Mucosa of descending colon (tissue), 3 donors: ENCODE data around the gene GADD45A. TPM values are rescaled to one million over a fixed set of nuclear protein-coding genes. Genes with fewer than 3 reads are reported as not detected.

Experiments used
- ATAC-seq: fragments of 200-7000 bp; cut with Tn5 transposase; one replicate; pipeline ENCODE4 v1.9.1; 2020; ENCODE audit warnings: mild to moderate bottlenecking, moderate library complexity
- DNase-seq, 3 donors: peaks; one replicate each; pipeline ENCODE4 v3.0.0-alpha.2; 2020
- H3K36me3 ChIP-seq: fragments of 200-600 bp; one replicate; pipeline ENCODE4 v1.8.0; 2021; ENCODE audit warnings: low read depth, mild to moderate bottlenecking
- H3K4me1 ChIP-seq: fragments of 200-600 bp; one replicate; pipeline ENCODE4 v1.8.0; 2021; ENCODE audit warnings: low read depth, mild to moderate bottlenecking
- H3K4me3 ChIP-seq: fragments of 200-600 bp; one replicate; pipeline ENCODE4 v1.8.0; 2021; ENCODE audit warnings: mild to moderate bottlenecking
- H3K9me3 ChIP-seq: fragments of 200-600 bp; one replicate; pipeline ENCODE4 v1.8.0; 2021; ENCODE audit warnings: mild to moderate bottlenecking
- intact Hi-C, 2 donors: fragments of 100-400 bp; cut with DNase I in 1 of 2; cut with micrococcal nuclease in 1 of 2; formaldehyde crosslinking; loops; one replicate each; pipeline versions ENCODE4 v1.11.0 to v1.11.1; 2022; cut with DNase I, micrococcal nuclease
- total RNA-seq, 3 donors: library from RNA; stranded (reverse); fragmentation: NEBNext Ultra II Directional in 2 of 3; extraction: Animal tissue kit (Norgen Biotek cat#: 25700) in 2 of 3; gene quantifications; one replicate each; pipeline versions ENCODE4 v1.2.1 to v1.2.4, GENCODE V29; 2021 to 2023
- TF ChIP-seq, protein P1 (sequence below): fragments of 200-600 bp; IDR thresholded peaks from one replicate; pipeline ENCODE4 v1.8.0; 2022; ENCODE audit warnings: antibody characterized with exemption, mild to moderate bottlenecking
- donor health status: DM: no; HTN: no; CAD: no; lungs with moderate emphysema.
- donor health status: DM: no; HTN: no; CAD: no.
- donor health status: DM: no; HTN: yes; CAD: no.

Gene GADD45A
- total RNA-seq, 3 donors from 2014 or later, result 19.5 to 40.3 (median 27.1) TPM

DNA sequence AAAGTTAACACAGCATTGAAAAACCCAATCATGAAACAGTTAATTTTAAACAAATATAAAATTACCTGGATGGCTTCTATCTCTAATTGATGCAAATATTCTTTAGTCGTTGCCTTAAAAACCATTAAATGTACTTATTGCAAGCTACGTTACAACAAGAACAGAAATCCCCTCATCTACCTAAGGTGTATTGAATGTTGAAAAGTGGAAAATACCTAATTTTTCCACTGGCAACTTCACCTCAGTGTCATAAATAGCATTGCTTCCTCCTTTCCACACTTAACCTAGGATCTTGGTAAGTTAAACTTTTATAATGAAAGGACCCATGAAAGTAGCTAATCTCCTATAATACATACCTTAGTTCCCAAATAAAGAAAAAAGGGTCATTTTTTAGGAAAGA is 5.4 kb downstream of the GADD45A start:
- no peak for ATAC-seq
- Histone ChIP-seq H3K36me3 (no peaks in the 10 kb centered on the region), H3K4me1 (peaks cover 15% of the 10 kb centered on the region), H3K9me3 (no peaks in the 10 kb centered on the region), H3K4me3 (no peak overlapping the region)
- DNase-seq, result no peak
- intact Hi-C loops, result no loop called here
- TF ChIP-seq, protein P1, sequence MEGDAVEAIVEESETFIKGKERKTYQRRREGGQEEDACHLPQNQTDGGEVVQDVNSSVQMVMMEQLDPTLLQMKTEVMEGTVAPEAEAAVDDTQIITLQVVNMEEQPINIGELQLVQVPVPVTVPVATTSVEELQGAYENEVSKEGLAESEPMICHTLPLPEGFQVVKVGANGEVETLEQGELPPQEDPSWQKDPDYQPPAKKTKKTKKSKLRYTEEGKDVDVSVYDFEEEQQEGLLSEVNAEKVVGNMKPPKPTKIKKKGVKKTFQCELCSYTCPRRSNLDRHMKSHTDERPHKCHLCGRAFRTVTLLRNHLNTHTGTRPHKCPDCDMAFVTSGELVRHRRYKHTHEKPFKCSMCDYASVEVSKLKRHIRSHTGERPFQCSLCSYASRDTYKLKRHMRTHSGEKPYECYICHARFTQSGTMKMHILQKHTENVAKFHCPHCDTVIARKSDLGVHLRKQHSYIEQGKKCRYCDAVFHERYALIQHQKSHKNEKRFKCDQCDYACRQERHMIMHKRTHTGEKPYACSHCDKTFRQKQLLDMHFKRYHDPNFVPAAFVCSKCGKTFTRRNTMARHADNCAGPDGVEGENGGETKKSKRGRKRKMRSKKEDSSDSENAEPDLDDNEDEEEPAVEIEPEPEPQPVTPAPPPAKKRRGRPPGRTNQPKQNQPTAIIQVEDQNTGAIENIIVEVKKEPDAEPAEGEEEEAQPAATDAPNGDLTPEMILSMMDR, result no peak

DNA sequence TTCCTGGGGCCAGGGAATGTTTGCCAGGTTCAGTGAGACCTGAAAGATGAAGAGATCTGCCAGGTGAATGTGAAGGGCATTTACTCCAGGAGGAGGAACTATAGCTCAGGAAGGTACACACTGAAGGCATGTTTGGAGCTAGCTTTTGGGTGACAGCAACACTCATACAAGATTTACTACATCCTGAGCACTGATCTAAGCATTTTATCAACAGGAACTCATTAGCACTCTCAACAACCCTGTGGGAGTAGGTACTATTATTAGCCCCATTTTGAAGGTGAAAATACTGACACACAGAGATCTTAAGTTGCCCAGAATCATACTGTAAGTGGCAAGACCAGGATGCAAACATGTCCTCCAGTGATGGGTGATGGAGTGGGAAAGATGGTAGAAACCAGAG is 6.7 kb downstream of the GADD45A start:
- ATAC-seq, result no peak
- Histone ChIP-seq H3K36me3 (no peaks in the 10 kb centered on the region), H3K9me3 (no peaks in the 10 kb centered on the region), H3K4me1 (peaks cover 15% of the 10 kb centered on the region), H3K4me3 (no peak overlapping the region)
- intact Hi-C loops, result no loop called here
- no peak for DNase-seq
- TF ChIP-seq, protein P1, result no peak

DNA sequence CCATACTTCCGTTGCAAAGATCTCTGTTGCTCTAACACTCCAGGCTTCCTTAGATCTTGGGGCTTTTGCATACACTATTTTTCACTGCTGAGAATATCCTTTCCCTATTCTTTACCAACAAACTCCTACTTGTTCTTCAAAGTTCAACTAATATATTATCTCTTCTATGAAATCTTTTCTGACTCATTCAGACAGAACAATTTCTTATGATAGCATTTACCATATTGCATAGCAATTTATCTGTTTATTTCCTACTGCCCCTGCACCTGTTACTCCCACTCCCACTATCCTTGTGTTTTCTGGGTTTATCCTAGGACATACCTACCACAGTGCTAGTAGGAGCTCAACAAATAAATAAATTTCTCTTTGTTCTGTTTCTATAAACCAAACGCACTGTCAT is 11.0 kb downstream of the GADD45A start:
- Histone ChIP-seq H3K4me3 (no peak overlapping the region), H3K36me3 (no peaks in the 10 kb centered on the region), H3K4me1 (no peaks in the 10 kb centered on the region), H3K9me3 (no peaks in the 10 kb centered on the region)
- TF ChIP-seq, protein P1, result no peak
- intact Hi-C loops, result no loop called here
- DNase-seq (no peak), ATAC-seq (no peak)

DNA sequence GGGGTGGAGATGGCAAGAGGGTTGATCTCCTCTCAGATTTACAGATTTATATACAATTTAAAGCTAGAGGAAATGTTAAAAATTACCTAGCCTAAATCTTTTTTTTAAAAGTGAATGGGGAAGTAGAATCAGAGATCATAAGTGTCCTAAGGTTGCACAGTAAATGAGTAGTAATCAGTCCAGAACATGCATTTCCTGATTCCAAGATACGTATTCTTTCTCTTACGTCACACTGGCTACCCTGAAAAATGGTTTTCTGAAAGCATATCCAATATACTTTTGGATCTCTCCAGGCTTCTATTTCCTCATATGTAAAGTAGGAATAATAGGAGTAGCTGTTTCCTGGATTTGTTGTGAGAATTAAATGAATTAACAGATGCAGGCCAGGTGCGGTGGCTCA is 11.7 kb downstream of the GADD45A start:
- TF ChIP-seq, protein P1, result no peak
- Histone ChIP-seq H3K36me3 (no peaks in the 10 kb centered on the region), H3K4me1 (no peaks in the 10 kb centered on the region), H3K9me3 (no peaks in the 10 kb centered on the region), H3K4me3 (no peak overlapping the region)
- ATAC-seq (peak; percentile 42), DNase-seq (no peak)
- intact Hi-C loops, result no loop called here

DNA sequence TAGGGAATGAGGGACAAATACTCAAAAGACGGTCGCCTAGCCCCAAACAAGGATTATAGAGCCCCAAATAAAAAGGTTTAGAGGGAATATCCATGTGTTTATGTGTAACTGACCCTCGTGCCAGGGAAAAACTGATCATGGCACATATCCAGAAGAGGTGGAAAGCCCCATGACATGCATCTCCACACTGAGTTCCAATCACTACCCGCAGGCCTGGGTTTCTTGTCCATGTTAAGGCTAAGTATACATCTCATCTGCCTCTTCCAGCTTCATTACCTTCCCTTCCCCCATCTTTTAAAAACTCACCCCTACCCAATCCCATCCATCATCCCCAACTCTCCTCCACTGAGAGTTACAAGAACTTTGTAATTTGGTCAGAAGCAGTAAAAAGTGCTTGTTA is 15.2 kb downstream of the GADD45A start:
- TF ChIP-seq, protein P1, result no peak
- intact Hi-C loops, result no loop called here
- no peak for DNase-seq
- no peaks in the 10 kb centered on the region for H3K9me3 ChIP-seq
- no peak for ATAC-seq
- no peaks in the 10 kb centered on the region for H3K36me3 ChIP-seq
- H3K4me1 ChIP-seq, result no peaks in the 10 kb centered on the region
- H3K4me3 ChIP-seq, result no peak overlapping the region
